Neural crest cell (in vitro differentiated cells): Measurements from ENCODE around the gene MRPL19. TPM values are rescaled to one million over a fixed set of nuclear protein-coding genes. Genes with fewer than 3 reads are reported as not detected.
"Not testable (repeated sequence)": the region's sequence is repeated elsewhere in the genome, so short reads cannot be mapped to it uniquely, and the experiment has no call there.

Source experiments
- DNase-seq: peaks from one replicate; pipeline ENCODE4 v3.0.0; 2021; ENCODE audit warnings: low read depth, mixed read lengths, low spot score
- H3K27ac Mint-ChIP-seq: one replicate; pipeline ENCODE4 v1.8.0; 2021; ENCODE audit warnings: mild to moderate bottlenecking, mixed read lengths; ENCODE audit not compliant: unreplicated experiment
- H3K27me3 Mint-ChIP-seq: 2 replicates; pipeline ENCODE4 v1.8.0; 2021; ENCODE audit warnings: low read depth, mild to moderate bottlenecking, mixed read lengths
- H3K36me3 Mint-ChIP-seq: 2 replicates; pipeline ENCODE4 v1.8.0; 2021; ENCODE audit warnings: low read depth, mild to moderate bottlenecking, mixed read lengths
- H3K4me1 Mint-ChIP-seq: 2 replicates; pipeline ENCODE4 v1.8.0; 2021; ENCODE audit warnings: mixed read lengths
- H3K4me3 Mint-ChIP-seq: one replicate; pipeline ENCODE4 v1.8.0; 2021; ENCODE audit warnings: mild to moderate bottlenecking, mixed read lengths
- H3K9me3 Mint-ChIP-seq: 2 replicates; pipeline ENCODE4 v1.8.0; 2021; ENCODE audit warnings: mixed read lengths
- CTCF ChIP-seq: fragments of 200-600 bp; sonication (generic); conservative IDR thresholded peaks from 2 replicates; pipeline ENCODE4 v1.5.0; 2021; ENCODE audit warnings: antibody characterized with exemption, mild to moderate bottlenecking
- total RNA-seq: library from RNA; stranded (reverse); gene quantifications from 2 replicates; pipeline ENCODE4 v1.2.1, GENCODE V29; 2021

Gene MRPL19
- total RNA-seq, 1 donor from 2014 or later, result 64.5 TPM

- Mint-ChIP-seq H3K9me3 (peaks cover 3% of the 10 kb centered on the region), H3K27me3 (no peaks in the 10 kb centered on the region), H3K4me1 (peaks cover 5% of the 10 kb centered on the region), H3K36me3 (peaks cover 25% of the 10 kb centered on the region), H3K4me3 (no peak overlapping the region), H3K27ac (no peak overlapping the region)
- no peak for DNase-seq
- TF ChIP-seq CTCF, result no peak
These were observed 33.0 kb downstream of the MRPL19 start for GRCh38 chr2:75679556-75679955.

- H3K27ac Mint-ChIP-seq, result no peak overlapping the region
- no peak overlapping the region for H3K4me3 Mint-ChIP-seq
- peaks cover 3% of the 10 kb centered on the region for H3K9me3 Mint-ChIP-seq
- no peak for DNase-seq
- H3K27me3 Mint-ChIP-seq, result no peaks in the 10 kb centered on the region
- peaks cover 31% of the 10 kb centered on the region for H3K36me3 Mint-ChIP-seq
- H3K4me1 Mint-ChIP-seq, result peaks cover 5% of the 10 kb centered on the region
- TF ChIP-seq CTCF, result no peak
These were observed 33.8 kb downstream of the MRPL19 start for GRCh38 chr2:75680402-75680801.

- H3K4me3 Mint-ChIP-seq, H3K9me3 Mint-ChIP-seq, H3K4me1 Mint-ChIP-seq, H3K27me3 Mint-ChIP-seq, DNase-seq, H3K27ac Mint-ChIP-seq: not testable (repeated sequence)
- peaks cover 44% of the 10 kb centered on the region for H3K36me3 Mint-ChIP-seq
These were observed 36.8 kb downstream of the MRPL19 start for GRCh38 chr2:75683430-75683829.

GRCh38 chr2:75688196-75688595 lies 41.6 kb downstream of the MRPL19 start:
- no peak for TF ChIP-seq CTCF
- H3K27me3 Mint-ChIP-seq, result no peaks in the 10 kb centered on the region
- no peak for DNase-seq
- H3K4me1 Mint-ChIP-seq, result no peaks in the 10 kb centered on the region
- H3K9me3 Mint-ChIP-seq, result peaks cover 3% of the 10 kb centered on the region
- no peak overlapping the region for H3K27ac Mint-ChIP-seq
- no peak overlapping the region for H3K4me3 Mint-ChIP-seq
- H3K36me3 Mint-ChIP-seq, result peaks cover 32% of the 10 kb centered on the region

GRCh38 chr2:75698918-75699317 lies 52.3 kb downstream of the MRPL19 start:
- peaks cover 3% of the 10 kb centered on the region for H3K9me3 Mint-ChIP-seq
- TF ChIP-seq CTCF, result no peak
- no peak for DNase-seq
- no peaks in the 10 kb centered on the region for H3K4me1 Mint-ChIP-seq
- no peak overlapping the region for H3K27ac Mint-ChIP-seq
- peaks cover 34% of the 10 kb centered on the region for H3K36me3 Mint-ChIP-seq
- H3K4me3 Mint-ChIP-seq, result no peak overlapping the region
- H3K27me3 Mint-ChIP-seq, result no peaks in the 10 kb centered on the region

- no peak overlapping the region for H3K27ac Mint-ChIP-seq
- H3K36me3 Mint-ChIP-seq, result peaks cover 32% of the 10 kb centered on the region
- H3K9me3 Mint-ChIP-seq, result peaks cover under 1% of the 10 kb centered on the region
- no peak for DNase-seq
- TF ChIP-seq CTCF, result no peak
- no peaks in the 10 kb centered on the region for H3K4me1 Mint-ChIP-seq
- no peaks in the 10 kb centered on the region for H3K27me3 Mint-ChIP-seq
- H3K4me3 Mint-ChIP-seq, result no peak overlapping the region
These were observed 56.0 kb downstream of the MRPL19 start for GRCh38 chr2:75702593-75702992.
